ENCODE data around the gene WDFY2. TPM values are rescaled to one million over a fixed set of nuclear protein-coding genes. Genes with fewer than 3 reads are reported as not detected.

Gene WDFY2
- total and polyA plus RNA-seq, 10 of the 15 experiments (the other 5 are each of a cell fraction or from before 2014, with no cell fraction given) = 2.1 to 13.0 (median 8.1) TPM

DNA sequence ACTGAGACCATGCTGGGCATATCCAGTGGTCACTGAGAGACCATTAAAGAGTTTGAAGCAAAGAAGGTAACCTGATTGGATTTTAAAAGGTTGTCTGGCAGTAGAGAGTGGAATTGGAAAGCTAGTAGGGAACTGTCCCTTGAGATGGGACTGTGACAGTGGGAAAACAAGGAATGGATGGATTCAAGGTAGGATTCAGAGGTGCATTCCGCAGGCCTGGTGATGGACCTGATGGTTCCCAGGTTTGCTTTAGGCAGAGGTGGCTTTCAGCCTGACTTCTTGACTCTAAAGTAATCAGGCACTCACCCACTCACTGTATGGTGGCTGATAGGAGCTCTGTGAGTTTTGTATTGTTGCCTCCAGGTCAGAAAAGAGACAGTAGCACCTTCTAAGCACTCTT, 146.7 kb downstream of the WDFY2 start:
- no peak overlapping the region for H2AFZ ChIP-seq (ENCODE audit: control insufficient read depth, low read depth, low read length)
- CTCF ChIA-PET = interaction anchor here (1.2 to 1.6 kb wide), 2 partner anchors 10 to 433 kb away, joined by 4 to 5 read pairs; no protein-coding TSS in a partner anchor
- no peak overlapping the region for H3K4me3 ChIP-seq
- intact Hi-C loops (cut with micrococcal nuclease; ENCODE audit: unreplicated experiment) (no loop called here), in situ Hi-C loops (cut with MboI) (no loop called here)
- H3K4me1 ChIP-seq (ENCODE audit: control insufficient read depth, insufficient read depth, low read length) = no peaks in the 10 kb centered on the region
- POLR2A ChIA-PET = no interaction called here
- FAIRE-seq (no peak), ATAC-seq (no peak), DNase-seq (ENCODE audit: low read depth, low spot score) (no peak)
- no peak overlapping the region for H3K27ac ChIP-seq (ENCODE audit: control insufficient read depth, insufficient read depth)
- TF ChIP-seq, protein P1, sequence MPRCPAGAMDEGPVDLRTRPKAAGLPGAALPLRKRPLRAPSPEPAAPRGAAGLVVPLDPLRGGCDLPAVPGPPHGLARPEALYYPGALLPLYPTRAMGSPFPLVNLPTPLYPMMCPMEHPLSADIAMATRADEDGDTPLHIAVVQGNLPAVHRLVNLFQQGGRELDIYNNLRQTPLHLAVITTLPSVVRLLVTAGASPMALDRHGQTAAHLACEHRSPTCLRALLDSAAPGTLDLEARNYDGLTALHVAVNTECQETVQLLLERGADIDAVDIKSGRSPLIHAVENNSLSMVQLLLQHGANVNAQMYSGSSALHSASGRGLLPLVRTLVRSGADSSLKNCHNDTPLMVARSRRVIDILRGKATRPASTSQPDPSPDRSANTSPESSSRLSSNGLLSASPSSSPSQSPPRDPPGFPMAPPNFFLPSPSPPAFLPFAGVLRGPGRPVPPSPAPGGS (IDR thresholded peaks at IDR 0.05; ENCODE audit: borderline replicate concordance, insufficient read depth, low read depth, low read length, poor library complexity, severe bottlenecking) = no peak
- TF ChIP-seq, protein P2, sequence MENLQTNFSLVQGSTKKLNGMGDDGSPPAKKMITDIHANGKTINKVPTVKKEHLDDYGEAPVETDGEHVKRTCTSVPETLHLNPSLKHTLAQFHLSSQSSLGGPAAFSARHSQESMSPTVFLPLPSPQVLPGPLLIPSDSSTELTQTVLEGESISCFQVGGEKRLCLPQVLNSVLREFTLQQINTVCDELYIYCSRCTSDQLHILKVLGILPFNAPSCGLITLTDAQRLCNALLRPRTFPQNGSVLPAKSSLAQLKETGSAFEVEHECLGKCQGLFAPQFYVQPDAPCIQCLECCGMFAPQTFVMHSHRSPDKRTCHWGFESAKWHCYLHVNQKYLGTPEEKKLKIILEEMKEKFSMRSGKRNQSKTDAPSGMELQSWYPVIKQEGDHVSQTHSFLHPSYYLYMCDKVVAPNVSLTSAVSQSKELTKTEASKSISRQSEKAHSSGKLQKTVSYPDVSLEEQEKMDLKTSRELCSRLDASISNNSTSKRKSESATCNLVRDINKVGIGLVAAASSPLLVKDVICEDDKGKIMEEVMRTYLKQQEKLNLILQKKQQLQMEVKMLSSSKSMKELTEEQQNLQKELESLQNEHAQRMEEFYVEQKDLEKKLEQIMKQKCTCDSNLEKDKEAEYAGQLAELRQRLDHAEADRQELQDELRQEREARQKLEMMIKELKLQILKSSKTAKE (IDR thresholded peaks at IDR 0.05; ENCODE audit: low read depth, poor library complexity, severe bottlenecking) = no peak
- no peak for TF ChIP-seq POU2F2 (IDR thresholded peaks at IDR 0.05; ENCODE audit: borderline replicate concordance, low read depth, low read length)
- H4K20me1 ChIP-seq (ENCODE audit: control insufficient read depth, insufficient read depth) = no peaks in the 10 kb centered on the region
- H3K27me3 ChIP-seq (replicated peaks in 1 of 2; ENCODE audit: control insufficient read depth in 2 of 2, insufficient read depth in 2 of 2, low read length in 1 of 2) = no peaks in the 10 kb centered on the region
- H3K4me2 ChIP-seq (ENCODE audit: control insufficient read depth, insufficient read depth) = no peak overlapping the region
- BruUV-seq (replicated peaks) = no TSS peak
- SMC1A ChIA-PET (ENCODE audit: uncharacterized antibody, unreplicated experiment) = interaction anchor here (0.8 to 1.0 kb wide), 2 partner anchors 16 to 298 kb away, joined by 3 read pairs; no protein-coding TSS in a partner anchor
- H3K79me2 ChIP-seq (ENCODE audit: control insufficient read depth, insufficient read depth, low read length) = no peaks in the 10 kb centered on the region
- H3K9me3 ChIP-seq (replicated peaks; ENCODE audit: control insufficient read depth, insufficient read depth, low read length) = no peaks in the 10 kb centered on the region
- H3K9ac ChIP-seq (ENCODE audit: control insufficient read depth, insufficient read depth, low read length) = no peak overlapping the region
- RAD21 ChIA-PET (ENCODE audit: unreplicated experiment) = no interaction called here
- H3K36me3 ChIP-seq (ENCODE audit: control insufficient read depth in 2 of 2, insufficient read depth in 2 of 2, low read length in 1 of 2) = no peaks in the 10 kb centered on the region; a peak in 1 of 4 replicates
- 100% methylated on average over 1 of the region's 1 CpG for WGBS (ENCODE audit: insufficient coverage, insufficient replicate concordance, low lambda C conversion rate, missing lambda C conversion rate)

Measured in GM12878 (cell line).